Stimulated activated CD8-positive, alpha-beta memory T cell treated with anti-CD3 and anti-CD28 coated beads, Interleukin-4, amount 100 ng/mL, for 1 hour (primary cell): ENCODE results near the gene DPH6.

Source experiments
- DNase-seq, 2 donors: peaks; one replicate each; pipeline ENCODE4 v3.0.0-alpha.2; 2020; ENCODE audit warnings: low read depth in 2 of 2, low spot score in 1 of 2

The DPH6 gene

GRCh38 chr15:35545316-35545823 is 595 bp downstream of the DPH6 start:
- peak in 1 of 2 donors; percentile 1 for DNase-seq

GRCh38 chr15:35540885-35541284 is 5.1 kb downstream of the DPH6 start:
- no peak for DNase-seq

GRCh38 chr15:35540021-35540420 is 5.9 kb downstream of the DPH6 start:
- DNase-seq: no peak

GRCh38 chr15:35535365-35535916 is 10.5 kb downstream of the DPH6 start:
- DNase-seq: no peak

- no peak for DNase-seq
These were observed 12.5 kb downstream of the DPH6 start for GRCh38 chr15:35533130-35534110.

- DNase-seq: no peak
These were observed 15.3 kb downstream of the DPH6 start for GRCh38 chr15:35530698-35531097.

GRCh38 chr15:35529784-35530183 is 16.2 kb downstream of the DPH6 start:
- no peak for DNase-seq

GRCh38 chr15:35522061-35522460 is 23.9 kb downstream of the DPH6 start:
- no peak for DNase-seq

GRCh38 chr15:35519541-35520149 is 26.3 kb downstream of the DPH6 start:
- DNase-seq: no peak

GRCh38 chr15:35519052-35519451 is 26.9 kb downstream of the DPH6 start:
- no peak for DNase-seq

- DNase-seq: no peak
These were observed 31.2 kb downstream of the DPH6 start for GRCh38 chr15:35514759-35515158.

- no peak for DNase-seq
These were observed 37.9 kb downstream of the DPH6 start for GRCh38 chr15:35507932-35508638.

- no peak for DNase-seq
These were observed 39.6 kb downstream of the DPH6 start for GRCh38 chr15:35506272-35506870.

GRCh38 chr15:35505809-35506208 is 40.2 kb downstream of the DPH6 start:
- no peak for DNase-seq

- DNase-seq: no peak
These were observed 40.8 kb downstream of the DPH6 start for GRCh38 chr15:35505141-35505540.

GRCh38 chr15:35499723-35500122 is 46.2 kb downstream of the DPH6 start:
- DNase-seq: no peak

- DNase-seq: no peak
These were observed 49.4 kb downstream of the DPH6 start for GRCh38 chr15:35496585-35496984.

GRCh38 chr15:35495080-35495479 is 50.9 kb downstream of the DPH6 start:
- no peak for DNase-seq

- no peak for DNase-seq
These were observed 54.0 kb downstream of the DPH6 start for GRCh38 chr15:35491999-35492398.

GRCh38 chr15:35491173-35491572 is 54.8 kb downstream of the DPH6 start:
- no peak for DNase-seq

- no peak for DNase-seq
These were observed 55.5 kb downstream of the DPH6 start for GRCh38 chr15:35490511-35490910.
